ENCODE results near the gene WNT7A. TPM values are rescaled to one million over a fixed set of nuclear protein-coding genes. Genes with fewer than 3 reads are reported as not detected.

Gene WNT7A
- total and polyA plus RNA-seq, 4 donors = 1.7 to 4.8 (median 2.0) TPM

- Histone ChIP-seq H3K9me3 (ENCODE audit: control insufficient read depth in 4 of 4, insufficient read depth in 3 of 4, low read length in 3 of 4) (peaks cover 0 to 6% (median 0%) of the 10 kb centered on the region in 4 donors), H3K27me3 (ENCODE audit: control insufficient read depth in 3 of 3, insufficient read depth in 3 of 3, low read length in 2 of 3) (peaks cover 13 to 70% (median 40%) of the 10 kb centered on the region in 3 donors), H3K27ac (ENCODE audit: low read depth in 1 of 2, low read length in 1 of 2) (peak overlapping the region in 1 of 2 donors; percentile 18), H3K4me1 (ENCODE audit: control insufficient read depth in 5 of 5, insufficient read depth in 5 of 5, low read length in 5 of 5) (peaks cover 0 to 8% (median 0%) of the 10 kb centered on the region in 5 donors), H3K9ac (ENCODE audit: insufficient read depth in 1 of 2, low read length in 2 of 2) (no peak overlapping the region), H3K4me3 (peak overlapping the region; percentile 21), H3K36me3 (ENCODE audit: control insufficient read depth in 4 of 4, insufficient read depth in 4 of 4, low read length in 4 of 4) (no peaks in the 10 kb centered on the region)
- DNase-seq (no peak), ATAC-seq (ENCODE audit: insufficient read depth, low FRiP score) (no peak)
- TF ChIP-seq CTCF (IDR thresholded peaks at IDR 0.05; ENCODE audit: control extremely low read depth, extremely low read depth) = no peak
- 0 to 2% methylated on average over 57 to 66 of the region's 66 CpGs for WGBS, 2 donors
These were observed 1.4 kb downstream of the WNT7A start for GRCh38 chr3:13878281-13879101.

- WGBS, 2 donors = 5 to 7% methylated on average over 24 to 25 of the region's 25 CpGs
- H3K4me3 ChIP-seq = no peak overlapping the region
These were observed 2.0 kb downstream of the WNT7A start for GRCh38 chr3:13877911-13878280.

GRCh38 chr3:13876451-13877100, 3.3 kb downstream of the WNT7A start:
- 65 to 67% methylated on average over 5 to 6 of the region's 6 CpGs for WGBS, 2 donors
- ATAC-seq (ENCODE audit: insufficient read depth, low FRiP score) (no peak), DNase-seq (no peak)
- H3K4me1 ChIP-seq (ENCODE audit: control insufficient read depth in 5 of 5, insufficient read depth in 5 of 5, low read length in 5 of 5) = peaks cover 0 to 8% (median 0%) of the 10 kb centered on the region in 5 donors
- H3K36me3 ChIP-seq (ENCODE audit: control insufficient read depth in 4 of 4, insufficient read depth in 4 of 4, low read length in 4 of 4) = no peaks in the 10 kb centered on the region
- no peak for TF ChIP-seq CTCF (IDR thresholded peaks at IDR 0.05; ENCODE audit: control extremely low read depth, extremely low read depth)
- no peak overlapping the region for H3K27ac ChIP-seq (ENCODE audit: low read depth in 1 of 2, low read length in 1 of 2)
- no peak overlapping the region for H3K4me3 ChIP-seq
- no peak overlapping the region for H3K9ac ChIP-seq (ENCODE audit: insufficient read depth in 1 of 2, low read length in 2 of 2)
- H3K9me3 ChIP-seq (ENCODE audit: control insufficient read depth in 4 of 4, insufficient read depth in 3 of 4, low read length in 3 of 4) = peaks cover 0 to 6% (median 0%) of the 10 kb centered on the region in 4 donors
- H3K27me3 ChIP-seq (ENCODE audit: control insufficient read depth in 3 of 3, insufficient read depth in 3 of 3, low read length in 2 of 3) = peaks cover 13 to 51% (median 32%) of the 10 kb centered on the region in 3 donors

More at GRCh38 chr3:13877911-13878280, 2.0 kb downstream of the WNT7A start:
- no peak overlapping the region for H3K9ac ChIP-seq (ENCODE audit: insufficient read depth in 1 of 2, low read length in 2 of 2)
- peaks cover 13 to 64% (median 37%) of the 10 kb centered on the region in 3 donors for H3K27me3 ChIP-seq (ENCODE audit: control insufficient read depth in 3 of 3, insufficient read depth in 3 of 3, low read length in 2 of 3)
- ATAC-seq (ENCODE audit: insufficient read depth, low FRiP score) (no peak), DNase-seq (no peak)
- H3K27ac ChIP-seq (ENCODE audit: low read depth in 1 of 2, low read length in 1 of 2) = no peak overlapping the region
- H3K9me3 ChIP-seq (ENCODE audit: control insufficient read depth in 4 of 4, insufficient read depth in 3 of 4, low read length in 3 of 4) = peaks cover 0 to 6% (median 0%) of the 10 kb centered on the region in 4 donors
- TF ChIP-seq CTCF (IDR thresholded peaks at IDR 0.05; ENCODE audit: control extremely low read depth, extremely low read depth) = no peak
- H3K4me1 ChIP-seq (ENCODE audit: control insufficient read depth in 5 of 5, insufficient read depth in 5 of 5, low read length in 5 of 5) = peaks cover 0 to 8% (median 0%) of the 10 kb centered on the region in 5 donors
- H3K36me3 ChIP-seq (ENCODE audit: control insufficient read depth in 4 of 4, insufficient read depth in 4 of 4, low read length in 4 of 4) = no peaks in the 10 kb centered on the region
